Amniotic stem cell (primary cell): Measurements from ENCODE around the gene PDGFC.

ENCODE experiments used
- DNase-seq: peaks from one replicate; lab custom pipeline; 2025; lab: John Stamatoyannopoulos, UW

PDGFC gene

DNA sequence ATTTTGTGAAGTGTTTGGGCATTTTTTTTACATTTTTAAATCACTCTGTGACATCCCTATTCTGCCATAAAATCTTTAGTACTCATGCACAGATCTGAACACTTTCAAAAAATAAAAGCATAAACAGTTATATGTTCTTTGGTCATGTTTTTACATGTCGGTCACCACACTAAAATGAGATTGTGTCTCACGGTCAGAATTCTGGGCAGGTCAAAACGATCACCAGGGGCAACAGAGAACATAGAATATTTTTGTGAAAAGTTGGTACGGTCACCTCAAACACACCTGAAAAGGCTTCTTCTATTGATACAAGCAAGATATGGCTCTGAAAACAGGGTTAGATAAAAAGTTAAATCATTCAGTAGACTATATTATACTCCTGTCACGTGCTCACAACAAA, 189.1 kb downstream of the PDGFC start:
- DNase-seq: no peak

DNA sequence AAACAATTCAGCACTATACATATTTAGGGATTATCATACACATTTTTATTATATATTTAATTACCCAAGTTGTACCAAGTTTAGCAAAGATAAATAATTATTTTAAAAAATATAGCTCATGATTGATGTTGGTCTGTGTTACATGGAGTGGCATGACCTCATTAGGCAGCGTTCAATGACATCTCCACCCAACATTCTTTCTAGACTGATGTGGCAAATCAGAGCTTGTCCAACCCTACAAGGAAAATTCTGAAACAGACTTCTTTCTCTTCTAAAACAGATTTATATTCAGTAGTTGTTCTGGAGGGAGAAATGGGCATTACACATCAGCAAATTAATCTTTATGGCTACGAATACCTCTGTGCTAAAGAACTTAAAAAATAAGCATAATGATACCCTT, 189.7 kb downstream of the PDGFC start:
- DNase-seq: no peak

DNA sequence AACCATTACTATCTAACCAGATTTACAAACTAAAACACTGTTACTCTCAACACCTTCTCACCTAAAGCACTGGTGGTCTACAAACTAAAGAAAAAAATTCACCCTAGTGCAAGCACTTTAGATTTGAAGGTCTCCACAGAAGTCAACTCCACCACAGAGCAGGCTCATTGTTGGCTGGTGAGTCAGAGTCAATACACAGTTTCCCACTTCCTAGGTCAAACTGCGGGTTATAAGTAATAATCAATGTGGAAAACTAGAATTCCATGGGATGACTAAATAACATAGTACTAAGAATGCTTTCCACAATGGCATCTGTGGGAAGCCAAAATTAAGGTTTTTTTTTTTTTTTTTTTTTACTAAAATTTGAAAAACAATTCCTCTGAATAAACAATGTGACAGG, 191.8 kb downstream of the PDGFC start:
- no peak for DNase-seq

DNA sequence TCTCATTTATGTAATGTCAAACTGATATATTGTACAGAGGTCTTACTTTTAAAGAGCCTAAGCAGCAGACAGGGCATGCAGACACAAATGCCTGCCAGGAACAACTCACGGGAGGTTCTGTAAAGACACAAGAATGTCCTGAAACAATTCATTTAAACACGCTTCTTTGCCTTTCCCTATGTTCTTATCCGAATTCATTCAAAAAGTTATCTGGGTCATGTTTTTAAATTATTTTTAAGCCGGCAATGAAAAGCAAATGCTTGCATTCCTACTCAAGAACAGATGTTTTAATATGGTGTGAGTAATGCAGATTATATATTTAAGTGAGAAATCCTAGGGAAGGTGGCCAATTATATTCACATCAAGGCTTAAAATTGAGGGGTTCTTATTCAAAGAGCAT, 192.6 kb downstream of the PDGFC start:
- no peak for DNase-seq

DNA sequence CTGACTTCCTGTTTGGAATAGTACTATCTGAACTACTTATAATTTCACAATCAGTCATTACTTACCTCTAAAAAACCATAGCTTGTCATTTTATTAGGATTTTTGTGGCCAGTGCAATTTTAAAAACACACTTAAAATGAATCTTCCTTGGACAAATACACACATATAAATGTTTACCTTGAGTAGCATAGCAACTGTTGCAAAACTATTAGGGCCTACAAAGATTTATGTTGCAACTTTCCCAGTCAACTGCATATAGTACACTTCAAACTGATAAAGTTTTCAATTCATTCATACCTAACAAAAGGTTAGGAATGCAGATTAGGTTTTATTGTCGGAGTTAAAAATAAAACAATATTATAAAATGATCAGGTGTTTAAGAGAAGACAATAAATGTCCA, 193.0 kb downstream of the PDGFC start:
- no peak for DNase-seq

DNA sequence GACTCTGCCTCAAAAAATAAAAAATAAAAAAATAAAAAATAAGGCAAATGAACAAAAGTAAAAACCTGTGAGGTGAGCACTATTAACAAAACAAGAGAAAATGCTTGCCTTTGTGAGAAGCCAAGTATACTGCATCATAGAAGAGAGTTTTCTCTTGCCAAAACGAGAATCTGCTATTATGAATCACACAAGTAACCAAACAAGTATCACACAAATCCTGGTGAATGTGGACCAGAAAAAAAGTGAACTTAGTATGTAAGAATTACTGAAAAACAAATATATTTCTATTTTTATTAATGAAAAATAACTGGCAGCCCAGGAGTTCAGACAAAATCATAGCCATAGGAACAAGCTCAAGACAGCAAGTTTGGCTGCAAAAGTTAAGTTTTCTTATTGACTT, 193.5 kb downstream of the PDGFC start:
- DNase-seq: no peak

DNA sequence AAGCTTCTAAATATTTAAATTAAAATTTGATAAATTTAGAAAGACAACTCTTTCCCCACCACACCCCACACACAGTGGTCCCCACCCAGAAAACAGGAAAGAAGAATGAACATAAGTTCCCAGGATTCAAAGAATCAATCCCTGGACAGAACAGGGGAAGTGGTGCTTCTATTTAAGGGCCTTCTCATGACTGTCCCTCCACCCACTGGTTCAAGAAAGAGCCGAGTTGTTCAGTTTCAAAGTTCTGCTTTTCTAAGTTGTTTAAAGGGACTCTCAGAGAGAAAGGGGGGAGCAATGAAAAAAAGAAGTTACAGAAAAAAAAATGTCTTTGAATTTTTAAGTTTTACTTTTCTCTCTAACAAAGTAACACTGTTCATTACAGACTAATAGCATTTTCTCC, 195.8 kb downstream of the PDGFC start:
- no peak for DNase-seq

DNA sequence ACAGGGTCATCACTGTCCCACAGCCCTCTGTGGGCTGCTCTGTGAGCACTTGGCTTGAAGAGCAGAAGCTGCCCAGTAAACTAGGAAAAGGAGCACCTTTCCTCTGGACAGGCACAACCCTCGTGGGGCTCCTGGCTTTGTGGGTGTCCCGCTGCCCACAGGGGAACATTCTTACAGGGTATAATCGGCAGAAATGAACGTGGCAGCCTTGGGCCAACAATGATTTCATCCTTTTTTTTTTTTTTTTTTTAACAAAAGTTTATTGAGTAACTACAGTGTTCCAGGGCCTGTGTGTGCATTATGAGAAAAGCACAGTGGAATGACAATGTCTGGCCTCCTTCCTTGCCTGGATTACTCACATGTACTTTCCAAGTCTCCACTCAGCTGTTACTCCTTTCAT, 197.2 kb downstream of the PDGFC start:
- no peak for DNase-seq

DNA sequence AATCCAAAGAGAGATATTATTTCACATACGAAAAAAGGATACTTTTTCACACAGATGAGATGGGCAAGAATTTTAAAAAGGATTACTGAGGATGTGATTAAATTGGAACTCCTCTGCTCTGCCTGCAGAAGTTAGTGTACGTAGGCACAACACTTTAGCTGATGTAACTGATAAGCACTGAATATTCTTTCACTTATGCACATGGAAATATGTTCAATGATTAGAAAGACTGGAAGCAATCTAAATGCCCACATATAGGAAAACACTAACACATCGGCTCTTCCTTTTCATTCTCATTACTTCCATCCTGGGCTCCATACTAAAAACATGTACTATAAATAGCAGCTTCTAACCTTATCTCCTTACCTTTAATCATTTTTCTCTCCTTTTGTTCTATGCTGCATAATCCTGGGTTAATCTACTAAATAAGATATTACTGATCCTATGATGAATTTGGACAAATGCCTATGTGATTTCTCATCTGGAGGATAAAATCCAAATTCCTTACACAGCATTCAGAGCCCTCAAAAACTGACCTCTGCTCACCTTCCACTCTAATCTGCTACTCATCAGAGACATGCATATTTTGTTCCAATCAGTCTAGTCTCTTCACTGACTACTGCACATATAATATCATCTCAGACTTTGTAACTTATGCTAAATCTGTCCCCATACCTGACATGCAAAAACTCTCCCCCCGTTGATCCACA, 197.8 kb downstream of the PDGFC start:
- DNase-seq: no peak

DNA sequence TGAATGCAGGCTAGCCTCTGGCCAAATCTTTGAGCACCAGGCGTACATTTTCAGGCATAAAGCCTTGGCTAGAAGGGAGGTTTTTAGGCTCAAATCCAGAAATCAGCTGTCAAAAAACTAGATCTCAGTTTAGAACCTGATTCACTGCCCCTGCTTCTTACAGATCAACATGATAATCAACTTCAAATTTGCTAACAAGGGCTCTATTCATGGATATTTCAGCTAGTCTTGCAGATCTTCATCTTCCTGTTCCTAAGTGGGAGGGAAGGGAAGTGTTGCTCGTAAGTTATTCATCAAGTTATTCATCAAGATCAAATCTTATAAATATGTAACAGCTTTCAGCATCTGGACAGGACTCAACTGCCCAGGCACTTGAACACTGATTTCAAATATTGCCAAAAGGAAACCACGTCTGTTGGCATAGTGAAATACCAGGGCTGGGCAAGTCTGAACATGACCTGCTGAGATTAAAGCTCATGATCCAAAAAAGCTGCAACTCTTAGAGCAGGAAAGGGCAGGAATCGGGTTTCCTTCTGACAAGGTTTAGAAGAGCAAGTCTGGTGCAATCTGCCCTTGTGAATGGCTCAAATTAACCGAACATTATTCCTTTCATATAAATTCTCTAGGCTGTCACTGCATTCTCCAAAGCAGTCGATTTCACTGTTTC, 200.3 kb downstream of the PDGFC start:
- no peak for DNase-seq

DNA sequence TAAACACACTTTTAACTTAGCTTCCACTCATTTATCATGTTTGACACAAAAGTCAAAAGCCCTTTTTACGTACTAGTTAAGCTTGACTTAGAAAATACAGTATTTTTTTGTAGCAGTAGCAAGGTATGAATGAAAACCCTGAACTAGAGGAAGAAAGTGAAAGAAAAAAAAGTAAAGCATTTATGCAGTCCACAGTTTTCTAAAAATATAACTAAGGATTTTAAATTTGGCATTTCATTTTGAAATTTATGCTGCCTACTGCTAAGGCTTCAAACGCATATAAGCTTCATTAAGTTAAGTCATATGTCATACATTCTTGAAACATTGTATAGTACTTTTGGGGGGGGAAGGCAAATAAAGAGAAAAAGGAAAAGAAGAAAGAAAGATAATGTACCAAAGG, 201.5 kb downstream of the PDGFC start:
- DNase-seq: no peak

DNA sequence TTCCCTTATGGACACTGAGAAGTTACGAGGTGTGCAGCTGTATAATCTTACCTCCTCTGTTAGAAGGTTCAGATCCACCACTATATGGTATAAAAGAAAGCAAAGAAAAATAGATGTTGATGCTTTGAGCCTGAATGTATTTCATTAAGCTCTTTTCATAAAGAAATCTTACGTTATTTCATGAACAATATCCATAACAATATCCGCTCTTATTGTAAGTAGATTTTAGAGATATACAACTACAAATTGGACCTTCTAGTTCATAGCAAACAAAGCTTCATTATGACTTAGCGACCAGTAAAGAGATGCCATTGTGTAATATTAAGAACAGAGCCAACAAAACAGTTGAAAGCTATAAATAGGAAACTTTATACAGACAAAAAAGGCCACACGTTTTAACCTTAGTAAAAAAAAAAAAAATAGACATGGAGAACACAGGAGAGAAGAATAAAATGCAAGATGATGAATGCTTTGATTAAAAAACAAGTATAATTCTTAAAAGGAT, 203.6 kb downstream of the PDGFC start:
- DNase-seq: no peak

DNA sequence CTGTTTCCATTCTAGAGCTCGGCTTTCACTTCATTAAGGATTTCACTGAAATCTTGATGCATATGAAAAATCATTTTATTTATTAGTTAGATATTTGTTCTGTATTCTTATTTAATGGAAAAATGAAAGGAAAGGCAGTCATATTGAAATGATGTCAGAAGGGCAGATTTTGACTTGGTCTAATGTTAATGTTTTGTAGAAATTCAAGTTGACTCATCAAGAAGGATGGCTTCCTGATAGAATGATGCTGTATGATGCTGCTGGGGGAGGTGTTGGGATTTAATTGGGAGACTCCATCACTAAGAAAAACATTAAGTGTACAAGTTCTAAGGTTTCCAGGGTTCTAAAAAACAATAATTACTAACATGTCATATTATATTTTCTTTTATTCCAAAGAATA, 204.8 kb downstream of the PDGFC start:
- no peak for DNase-seq

DNA sequence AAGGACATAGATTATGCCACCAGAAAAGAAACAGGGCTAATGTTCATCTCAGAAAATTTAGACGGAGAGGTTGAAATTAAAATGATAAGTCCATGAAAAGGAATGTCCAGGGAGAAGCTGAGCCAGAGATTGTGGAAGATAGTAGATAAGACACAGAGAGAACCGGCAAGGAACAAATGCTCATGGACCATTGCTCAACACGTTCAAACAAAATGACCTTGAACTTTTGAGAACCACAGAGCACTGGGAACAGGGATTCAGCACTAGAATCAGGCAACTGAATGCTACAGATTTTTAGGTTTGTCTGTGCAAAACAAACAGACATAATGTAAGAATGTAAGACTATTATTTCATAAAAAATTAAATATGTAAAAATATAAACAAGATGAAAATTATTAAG, 206.3 kb downstream of the PDGFC start:
- no peak for DNase-seq

DNA sequence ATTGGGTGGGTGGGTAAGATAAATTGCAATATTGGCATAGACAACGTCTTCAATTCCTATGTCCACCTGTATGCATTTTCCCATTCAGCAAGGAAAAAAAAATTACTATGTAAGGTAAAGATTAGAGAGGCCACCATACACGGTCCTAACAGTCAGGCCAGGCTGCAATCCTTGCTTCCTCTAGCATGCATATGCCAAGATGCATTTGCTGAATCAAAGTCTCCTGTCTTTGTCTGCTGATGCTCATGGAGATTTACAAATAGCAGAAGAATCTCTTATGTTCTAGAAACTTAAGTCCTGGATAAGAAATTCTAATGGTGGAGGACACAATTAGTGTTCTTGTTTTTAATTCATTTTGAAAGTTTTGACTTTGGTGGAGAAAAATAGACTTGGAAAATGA, 206.8 kb downstream of the PDGFC start:
- no peak for DNase-seq

DNA sequence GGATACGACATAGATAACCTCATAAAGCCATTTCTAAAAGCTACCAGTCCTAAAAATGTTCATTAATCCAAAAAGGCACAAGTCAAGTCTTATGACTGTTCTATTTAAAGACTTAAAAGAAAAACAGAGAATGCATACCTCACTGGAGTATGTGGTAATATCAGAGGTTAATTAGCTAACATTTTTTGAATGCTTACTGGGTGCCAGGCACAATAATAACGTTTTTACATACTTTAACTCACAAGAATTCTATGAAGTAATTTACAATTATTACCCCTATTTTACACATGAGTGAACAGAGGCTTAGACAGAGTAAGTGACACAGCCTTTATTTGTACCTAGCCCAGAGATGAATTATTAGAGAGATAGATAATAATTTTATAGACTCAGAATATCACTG, 207.5 kb downstream of the PDGFC start:
- no peak for DNase-seq

DNA sequence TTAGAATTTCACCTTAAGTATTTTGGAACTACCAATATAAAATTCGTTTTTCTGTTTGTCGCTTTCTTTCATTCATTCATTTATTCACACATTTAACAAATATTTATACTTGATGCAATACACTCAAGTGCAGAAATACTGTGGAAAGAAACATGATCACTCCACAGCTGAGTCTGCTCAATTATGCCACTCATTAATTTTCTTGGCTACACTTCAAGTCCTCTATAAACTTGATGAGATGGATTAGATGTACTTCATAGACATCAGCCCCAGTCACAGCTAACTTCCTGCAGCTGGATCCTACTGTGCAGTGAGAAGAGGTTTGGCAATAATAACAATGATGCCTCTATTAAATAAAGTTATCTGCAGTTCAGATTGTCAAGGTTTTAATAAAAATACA, 208.1 kb downstream of the PDGFC start:
- DNase-seq: no peak

DNA sequence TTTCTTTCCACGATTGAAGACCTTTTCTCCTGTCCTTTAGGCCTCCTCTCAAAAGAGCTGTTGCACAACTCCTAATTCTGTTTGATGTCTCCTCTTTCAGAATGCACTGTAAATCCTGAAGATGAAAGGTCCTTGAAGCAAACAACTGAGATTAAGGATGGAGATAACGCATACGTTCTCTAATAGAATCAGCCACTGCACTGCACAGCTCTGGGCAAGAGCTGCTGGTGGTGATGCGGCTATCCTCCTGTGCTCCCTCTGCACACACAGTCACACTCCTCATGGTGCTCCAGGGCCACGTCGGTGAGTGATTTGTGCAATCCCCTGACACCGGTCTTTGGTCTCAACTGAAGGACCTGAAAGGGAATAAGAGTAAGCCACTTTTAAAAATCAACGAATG, 208.7 kb downstream of the PDGFC start:
- DNase-seq: no peak

DNA sequence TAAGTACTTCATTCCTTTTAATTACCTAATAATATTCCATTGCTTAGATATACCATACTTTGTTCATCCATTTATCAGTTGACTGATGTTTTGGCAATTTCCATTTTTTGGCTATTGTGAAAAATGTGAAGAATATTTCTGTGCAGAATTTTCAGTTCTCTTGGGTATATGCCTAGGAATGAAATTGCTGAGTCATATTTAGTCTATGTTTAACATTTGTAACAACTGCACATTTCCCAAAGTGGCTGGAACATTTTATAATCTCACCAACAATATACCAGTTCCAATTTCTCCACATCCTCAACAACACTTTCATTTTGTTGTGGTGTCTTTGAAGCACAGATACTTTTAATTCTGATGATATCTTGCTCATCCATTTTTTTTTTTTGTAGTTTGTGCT, 215.5 kb downstream of the PDGFC start:
- DNase-seq: no peak

DNA sequence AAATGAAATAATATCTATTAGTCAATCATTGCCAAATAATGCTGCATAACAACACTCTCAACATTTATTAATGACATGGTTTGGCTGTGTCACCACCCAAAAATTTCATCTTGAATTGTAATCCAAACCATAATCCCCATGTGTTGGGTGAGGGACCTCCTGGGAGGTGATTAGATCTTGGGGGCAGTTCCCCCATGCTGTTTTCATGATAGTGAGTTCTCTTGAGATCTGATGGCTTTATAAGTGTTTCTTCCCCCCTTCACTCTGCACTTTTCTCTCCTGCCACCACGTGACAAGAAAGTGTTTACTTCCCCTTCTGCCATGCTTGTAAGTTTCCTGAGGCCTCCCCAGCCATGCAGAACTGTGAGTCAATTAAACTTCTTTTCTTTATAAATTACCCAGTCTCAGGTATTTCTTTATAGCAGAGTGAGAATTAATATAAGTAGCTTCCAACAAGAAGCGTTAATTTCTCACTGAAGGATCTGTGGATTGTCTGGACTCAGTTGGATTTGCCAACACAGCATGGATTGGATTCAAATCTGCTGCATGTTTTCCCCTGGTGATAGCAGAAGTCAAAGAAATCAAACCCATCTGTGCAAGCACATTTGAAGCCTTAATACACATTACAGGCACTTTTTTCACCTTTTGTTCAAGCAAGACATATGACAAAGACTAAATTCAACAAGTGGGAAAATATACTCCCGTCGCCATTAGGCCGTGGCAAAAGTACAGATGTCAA, 216.6 kb downstream of the PDGFC start:
- no peak for DNase-seq

DNA sequence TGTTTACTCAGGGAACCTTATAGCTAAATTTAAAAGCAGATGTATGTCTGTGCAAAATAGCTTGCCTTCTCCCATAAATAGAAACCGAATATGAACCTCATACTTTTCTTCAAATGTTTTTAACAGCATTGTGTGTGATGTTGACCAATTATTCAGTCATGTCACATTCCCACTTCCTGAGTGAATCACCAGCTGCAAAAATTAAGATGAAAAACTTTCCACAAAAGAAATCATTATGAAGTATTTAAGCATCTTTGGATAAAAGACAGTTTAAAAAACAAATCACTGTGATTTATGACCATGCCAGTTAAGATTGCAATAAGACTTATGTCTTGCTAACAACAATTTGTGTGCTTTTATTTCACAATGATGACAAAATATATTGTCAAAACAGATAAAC, 220.1 kb downstream of the PDGFC start:
- DNase-seq: no peak

DNA sequence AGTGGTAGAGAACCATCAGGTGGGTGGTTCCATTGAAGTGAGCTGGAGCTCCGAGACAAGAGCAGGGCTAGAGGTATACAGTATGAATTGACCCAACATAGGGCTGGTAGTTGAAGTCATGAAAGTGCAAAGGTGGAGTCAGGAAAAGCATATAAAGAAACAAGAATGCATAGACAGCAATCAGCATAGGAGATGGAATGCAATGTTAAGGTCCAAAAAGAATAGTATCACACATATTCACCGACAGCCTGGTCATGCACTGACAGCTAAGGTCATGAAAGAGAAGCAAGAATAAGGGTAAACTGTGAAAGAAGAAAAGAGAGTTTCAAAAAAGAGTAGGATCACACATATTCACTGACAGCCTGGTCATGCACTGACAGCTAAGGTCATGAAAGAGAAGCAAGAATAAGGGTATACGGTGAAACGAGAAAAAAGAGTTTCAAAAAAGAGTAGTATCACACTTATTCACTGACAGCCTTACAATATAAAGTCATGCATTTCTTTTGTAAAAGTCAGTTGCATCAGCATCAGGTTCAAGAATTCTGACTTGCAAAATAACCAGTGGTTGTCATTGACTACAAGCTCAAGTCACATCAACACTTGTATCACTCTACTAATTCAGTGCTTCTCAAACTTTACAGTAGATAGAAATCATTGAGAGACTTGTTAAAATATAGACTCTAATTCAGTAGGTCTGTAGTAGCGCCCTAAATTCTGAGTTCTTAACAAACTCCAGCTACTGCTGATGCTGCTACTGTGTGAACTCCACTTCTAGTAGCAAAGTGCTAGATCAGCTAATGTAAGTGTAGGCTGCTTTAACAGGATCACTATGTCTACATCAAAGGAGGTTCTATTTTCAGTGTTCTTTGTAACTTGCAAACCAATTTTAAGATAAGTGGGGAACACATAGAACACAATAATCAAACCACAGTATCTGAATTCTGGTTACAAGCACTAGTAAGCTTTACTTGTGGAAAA, 221.9 kb downstream of the PDGFC start:
- no peak for DNase-seq
